IMR-90 (cell line): ENCODE results near the gene WNK3. TPM values are rescaled to one million over a fixed set of nuclear protein-coding genes. Genes with fewer than 3 reads are reported as not detected.

Experiments
- microRNA-seq, 2 experiments: library from miRNA; stranded (forward) in 1 of 2; unstranded in 1 of 2; fragments of 10-50 nt in 1 of 2; fragments of <30 nt in 1 of 2; gene quantifications in 1 of 2; microRNA quantifications in 1 of 2; one replicate each; pipeline versions ENCODE3 to v1.1.0; 2013 to 2020; ENCODE audit not compliant: insufficient read depth in 1 of 2, insufficient read length in 1 of 2, unreplicated experiment in 1 of 2
- polyA plus RNA-seq, 3 experiments: library from polyadenylated mRNA; depleted of rRNA; stranded (reverse); fragments of >200 nt; gene quantifications; 2 replicates each; pipeline ENCODE4 v1.2.3, GENCODE V29; 2012; ENCODE audit warnings: low replicate concordance in 1 of 3
- small RNA-seq, 5 experiments: library from RNA; depleted of rRNA; stranded (forward); fragments of <200 nt; gene quantifications; one replicate each; pipeline ENCODE3, GENCODE V24; 2012
- total RNA-seq: library from RNA; depleted of rRNA; stranded (reverse); fragments of >200 nt; gene quantifications from 2 replicates; pipeline ENCODE4 v1.2.3, GENCODE V29; 2012; rRNA removed

WNK3 gene
- total and polyA plus RNA-seq, 2 of the 4 experiments (the other 2 are of a cell fraction), result 0.15 to 1.4 TPM

Small RNA genes lying within 50 kb of the gene (microRNA-seq; reads per million reads assigned to microRNA genes)
- gene AL589872.1 (ENCODE audit: insufficient read depth, insufficient read length) (not detected), gene RNU6-434P (ENCODE audit: insufficient read depth, insufficient read length) (not detected)

Small RNA genes lying within 50 kb of the gene (small RNA-seq; reads per million reads assigned to genes)
- gene AL589872.1 (0 reads per million in 5 experiments), gene RNU6-434P (0 to 2.4 (median 0.17) reads per million in 5 experiments)

Other genes starting within 250 kb of the WNK3 start
- gene FAM120C, start 174.8 kb downstream of the WNK3 start, total RNA-seq, result 3.6 TPM in 2 replicates
- 3.4 and 3.5 TPM in 2 replicates for gene FAM120C, start 174.8 kb downstream of the WNK3 start, polyA plus RNA-seq (2012; rRNA removed)
- gene TSR2, start 82.4 kb upstream of the WNK3 start, total RNA-seq, result 8.8 and 14.4 TPM in 2 replicates
- gene TSR2, start 82.4 kb upstream of the WNK3 start, polyA plus RNA-seq (2012; rRNA removed), result 20.4 and 22.1 TPM in 2 replicates
- gene FGD1, start 138.2 kb upstream of the WNK3 start, total RNA-seq, result 2.0 and 2.5 TPM in 2 replicates
- gene FGD1, start 138.2 kb upstream of the WNK3 start, polyA plus RNA-seq (2012; rRNA removed), result 11.7 and 12.3 TPM in 2 replicates
- gene GNL3L, start 172.2 kb upstream of the WNK3 start, total RNA-seq, result 47.2 and 48.8 TPM in 2 replicates
- gene GNL3L, start 172.2 kb upstream of the WNK3 start, polyA plus RNA-seq (2012; rRNA removed), result 15.4 and 16.5 TPM in 2 replicates